Measurements from ENCODE around the gene NOL9. TPM values are rescaled to one million over a fixed set of nuclear protein-coding genes. Genes with fewer than 3 reads are reported as not detected.

NOL9 gene
- total and polyA plus RNA-seq, 9 of the 15 experiments (the other 6 are each of a cell fraction or from before 2014, with no cell fraction given), result 5.6 to 76.5 (median 47.3) TPM

DNA sequence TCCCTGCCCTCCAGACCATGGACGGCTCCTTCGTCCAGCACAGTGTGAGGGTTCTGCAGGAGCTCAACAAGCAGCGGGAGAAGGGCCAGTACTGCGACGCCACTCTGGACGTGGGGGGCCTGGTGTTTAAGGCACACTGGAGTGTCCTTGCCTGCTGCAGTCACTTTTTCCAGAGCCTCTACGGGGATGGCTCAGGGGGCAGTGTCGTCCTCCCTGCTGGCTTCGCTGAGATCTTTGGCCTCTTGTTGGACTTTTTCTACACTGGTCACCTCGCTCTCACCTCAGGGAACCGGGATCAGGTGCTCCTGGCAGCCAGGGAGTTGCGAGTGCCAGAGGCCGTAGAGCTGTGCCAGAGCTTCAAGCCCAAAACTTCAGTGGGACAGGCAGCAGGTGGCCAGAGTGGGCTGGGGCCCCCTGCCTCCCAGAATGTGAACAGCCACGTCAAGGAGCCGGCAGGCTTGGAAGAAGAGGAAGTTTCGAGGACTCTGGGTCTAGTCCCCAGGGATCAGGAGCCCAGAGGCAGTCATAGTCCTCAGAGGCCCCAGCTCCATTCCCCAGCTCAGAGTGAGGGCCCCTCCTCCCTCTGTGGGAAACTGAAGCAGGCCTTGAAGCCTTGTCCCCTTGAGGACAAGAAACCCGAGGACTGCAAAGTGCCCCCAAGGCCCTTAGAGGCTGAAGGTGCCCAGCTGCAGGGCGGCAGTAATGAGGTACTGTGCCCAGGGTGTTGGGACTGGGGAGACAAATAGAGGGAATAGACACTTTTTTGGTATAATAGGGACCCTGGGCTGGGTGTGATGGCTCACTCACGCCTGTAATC is 26.5 kb upstream of the NOL9 start (continued):
- peak; percentile 13 for TF ChIP-seq REST (IDR thresholded peaks at IDR 0.05; ENCODE audit: borderline replicate concordance)
- TF ChIP-seq REST (CRISPR knock-in tag; IDR thresholded peaks at IDR 0.05; ENCODE audit: low read depth), result no peak
- TF ChIP-seq ZNF518B (CRISPR knock-in tag; IDR thresholded peaks at IDR 0.05), result no peak
- TF ChIP-seq NFIC (IDR thresholded peaks at IDR 0.05), result 0 out of 2 replicates have a peak, but pooled peaks have one; percentile 2
- TF ChIP-seq PRPF4 (IDR thresholded peaks at IDR 0.05; ENCODE audit: insufficient read depth, low read depth, low read length, poor library complexity, severe bottlenecking), result no peak
- 0 out of 2 replicates have a peak, but pooled peaks have one; percentile 38 for TF ChIP-seq E2F1 (CRISPR knock-in tag; IDR thresholded peaks at IDR 0.05)
- peak; percentile 39; the same call in 1 of the 2 replicates for TF ChIP-seq RUNX1 (IDR thresholded peaks at IDR 0.05; ENCODE audit: low read depth)
- peak; percentile 58 for TF ChIP-seq L3MBTL2 (IDR thresholded peaks at IDR 0.05)
- no peak for TF ChIP-seq CREB1 (IDR thresholded peaks at IDR 0.05)
- TF ChIP-seq CREB1 (CRISPR knock-in tag; IDR thresholded peaks at IDR 0.05), result peak; percentile 68
- TF ChIP-seq MAZ (CRISPR knock-in tag; conservative IDR thresholded peaks at IDR 0.05 in 1 of 2, IDR thresholded peaks at IDR 0.05 in 1 of 2), result 0 out of 4 replicates have a peak, but pooled peaks of 1 of the 2 experiments have one; percentile 6
- TF ChIP-seq, protein P1, sequence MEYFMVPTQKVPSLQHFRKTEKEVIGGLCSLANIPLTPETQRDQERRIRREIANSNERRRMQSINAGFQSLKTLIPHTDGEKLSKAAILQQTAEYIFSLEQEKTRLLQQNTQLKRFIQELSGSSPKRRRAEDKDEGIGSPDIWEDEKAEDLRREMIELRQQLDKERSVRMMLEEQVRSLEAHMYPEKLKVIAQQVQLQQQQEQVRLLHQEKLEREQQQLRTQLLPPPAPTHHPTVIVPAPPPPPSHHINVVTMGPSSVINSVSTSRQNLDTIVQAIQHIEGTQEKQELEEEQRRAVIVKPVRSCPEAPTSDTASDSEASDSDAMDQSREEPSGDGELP (CRISPR knock-in tag; IDR thresholded peaks at IDR 0.05; ENCODE audit: borderline replicate concordance), result peak; percentile 50; the same call in 1 of the 2 replicates
